Left ventricle myocardium inferior (tissue), 1 donor: Measurements from ENCODE around the gene KRTAP5-6. TPM values are rescaled to one million over a fixed set of nuclear protein-coding genes. Genes with fewer than 3 reads are reported as not detected.
"Not testable (repeated sequence)": the region's sequence is repeated elsewhere in the genome, so short reads cannot be mapped to it uniquely, and the experiment has no call there.

Experiments used
- DNase-seq: peaks from one replicate; pipeline ENCODE4 v3.0.0-alpha.2; 2020
- H3K27ac ChIP-seq: fragments of 200-600 bp; replicated peaks from 2 replicates; pipeline ENCODE4 v1.8.0; 2021
- H3K27me3 ChIP-seq: fragments of 200-600 bp; 2 replicates; pipeline ENCODE4 v1.8.0; 2021; ENCODE audit warnings: low read depth
- H3K36me3 ChIP-seq: fragments of 200-600 bp; 2 replicates; pipeline ENCODE4 v1.8.0; 2021
- H3K4me1 ChIP-seq: fragments of 200-600 bp; 2 replicates; pipeline ENCODE4 v1.8.0; 2021
- H3K4me3 ChIP-seq: fragments of 200-600 bp; 2 replicates; pipeline ENCODE4 v1.8.0; 2021; ENCODE audit warnings: mild to moderate bottlenecking, moderate library complexity
- H3K9me3 ChIP-seq: fragments of 200-600 bp; replicated peaks from 2 replicates; pipeline ENCODE4 v1.8.0; 2021
- intact Hi-C: fragments of 100-400 bp; cut with micrococcal nuclease; formaldehyde crosslinking; loops from one replicate; pipeline ENCODE4 v1.11.0; 2022
- total RNA-seq: library from RNA; stranded (reverse); fragmentation: NEBNext Ultra II Directional; extraction: Animal tissue kit (Norgen Biotek cat#: 25700); gene quantifications from one replicate; pipeline ENCODE4 v1.2.1, GENCODE V29; 2021
- TF ChIP-seq, protein P1 (sequence below): fragments of 200-600 bp; IDR thresholded peaks from 2 replicates; pipeline ENCODE4 v1.8.0; 2021; ENCODE audit warnings: antibody characterized with exemption, mild to moderate bottlenecking, borderline replicate concordance
- donor health status: DM: no; HTN: yes; CAD: no; lungs with severe emphysema.

Gene KRTAP5-6
- total RNA-seq, 1 donor from 2014 or later, result not detected

DNA sequence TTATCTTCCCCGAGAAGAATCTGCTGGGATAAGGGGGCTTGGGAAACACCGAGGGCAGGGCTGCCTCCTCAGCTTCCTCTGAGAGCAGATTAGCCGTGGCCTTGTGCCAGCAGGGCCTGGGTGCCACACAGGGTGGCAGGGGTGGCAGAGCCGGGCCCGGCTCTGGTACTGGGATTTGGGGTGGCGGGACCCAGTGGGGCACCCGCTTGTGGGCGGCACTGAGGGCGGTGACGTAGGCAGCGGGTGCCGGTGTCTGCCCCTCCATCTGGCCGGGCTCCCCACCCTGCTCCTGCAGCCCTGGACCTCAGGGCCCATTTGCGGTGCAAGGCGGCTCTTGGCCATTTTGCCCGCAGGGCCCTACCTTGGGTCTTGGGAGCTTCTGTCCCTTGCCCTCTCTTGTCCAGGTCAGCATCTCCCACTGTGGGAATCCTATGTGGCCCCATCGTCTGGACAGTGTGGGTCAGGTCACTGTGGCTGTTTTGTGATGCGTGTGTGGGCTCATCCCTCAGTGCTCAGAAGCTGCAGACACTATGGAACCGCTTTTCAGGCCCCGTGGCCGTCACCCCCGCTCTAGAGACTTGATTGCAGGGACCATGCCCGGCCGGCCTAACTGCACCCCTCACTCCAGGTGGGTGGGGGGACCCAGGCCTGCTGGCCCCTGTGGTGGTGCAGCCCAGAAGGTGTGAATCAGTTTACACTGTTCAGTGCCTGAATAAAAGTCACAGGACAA lies 29.7 kb upstream of the KRTAP5-6 start:
- Histone ChIP-seq H3K4me1 (no peaks in the 10 kb centered on the region), H3K27me3 (peaks cover 41% of the 10 kb centered on the region), H3K36me3 (no peaks in the 10 kb centered on the region), H3K9me3 (no peaks in the 10 kb centered on the region), H3K27ac (no peak overlapping the region), H3K4me3 (no peak overlapping the region)
- no peak for DNase-seq
- intact Hi-C loops, result no loop called here
- TF ChIP-seq, protein P1, sequence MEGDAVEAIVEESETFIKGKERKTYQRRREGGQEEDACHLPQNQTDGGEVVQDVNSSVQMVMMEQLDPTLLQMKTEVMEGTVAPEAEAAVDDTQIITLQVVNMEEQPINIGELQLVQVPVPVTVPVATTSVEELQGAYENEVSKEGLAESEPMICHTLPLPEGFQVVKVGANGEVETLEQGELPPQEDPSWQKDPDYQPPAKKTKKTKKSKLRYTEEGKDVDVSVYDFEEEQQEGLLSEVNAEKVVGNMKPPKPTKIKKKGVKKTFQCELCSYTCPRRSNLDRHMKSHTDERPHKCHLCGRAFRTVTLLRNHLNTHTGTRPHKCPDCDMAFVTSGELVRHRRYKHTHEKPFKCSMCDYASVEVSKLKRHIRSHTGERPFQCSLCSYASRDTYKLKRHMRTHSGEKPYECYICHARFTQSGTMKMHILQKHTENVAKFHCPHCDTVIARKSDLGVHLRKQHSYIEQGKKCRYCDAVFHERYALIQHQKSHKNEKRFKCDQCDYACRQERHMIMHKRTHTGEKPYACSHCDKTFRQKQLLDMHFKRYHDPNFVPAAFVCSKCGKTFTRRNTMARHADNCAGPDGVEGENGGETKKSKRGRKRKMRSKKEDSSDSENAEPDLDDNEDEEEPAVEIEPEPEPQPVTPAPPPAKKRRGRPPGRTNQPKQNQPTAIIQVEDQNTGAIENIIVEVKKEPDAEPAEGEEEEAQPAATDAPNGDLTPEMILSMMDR, result no peak

DNA sequence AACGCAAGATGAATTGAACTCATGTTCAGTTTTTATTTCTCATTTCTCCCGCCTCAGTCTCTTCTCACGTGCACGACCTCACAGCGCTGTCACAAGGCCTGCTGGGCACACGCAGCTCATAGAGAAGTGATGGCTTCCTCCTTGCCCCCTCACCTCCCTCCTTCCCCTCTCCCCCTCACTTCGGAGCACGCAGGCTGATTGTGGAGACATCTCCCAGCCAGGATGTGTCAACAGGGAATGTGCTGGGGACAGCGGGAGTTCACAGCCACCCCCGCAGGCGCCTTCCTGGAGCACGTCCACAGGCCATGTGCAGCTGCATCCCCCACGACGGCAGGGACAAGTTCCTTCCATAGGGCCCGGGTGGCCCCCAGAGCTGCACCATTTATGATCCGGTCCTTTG lies 29.1 kb upstream of the KRTAP5-6 start:
- TF ChIP-seq, protein P1, result no peak
- Histone ChIP-seq H3K27me3 (peaks cover 47% of the 10 kb centered on the region), H3K9me3 (no peaks in the 10 kb centered on the region), H3K4me3 (no peak overlapping the region), H3K4me1 (no peaks in the 10 kb centered on the region), H3K27ac (no peak overlapping the region), H3K36me3 (no peaks in the 10 kb centered on the region)
- intact Hi-C loops, result no loop called here
- DNase-seq, result no peak

DNA sequence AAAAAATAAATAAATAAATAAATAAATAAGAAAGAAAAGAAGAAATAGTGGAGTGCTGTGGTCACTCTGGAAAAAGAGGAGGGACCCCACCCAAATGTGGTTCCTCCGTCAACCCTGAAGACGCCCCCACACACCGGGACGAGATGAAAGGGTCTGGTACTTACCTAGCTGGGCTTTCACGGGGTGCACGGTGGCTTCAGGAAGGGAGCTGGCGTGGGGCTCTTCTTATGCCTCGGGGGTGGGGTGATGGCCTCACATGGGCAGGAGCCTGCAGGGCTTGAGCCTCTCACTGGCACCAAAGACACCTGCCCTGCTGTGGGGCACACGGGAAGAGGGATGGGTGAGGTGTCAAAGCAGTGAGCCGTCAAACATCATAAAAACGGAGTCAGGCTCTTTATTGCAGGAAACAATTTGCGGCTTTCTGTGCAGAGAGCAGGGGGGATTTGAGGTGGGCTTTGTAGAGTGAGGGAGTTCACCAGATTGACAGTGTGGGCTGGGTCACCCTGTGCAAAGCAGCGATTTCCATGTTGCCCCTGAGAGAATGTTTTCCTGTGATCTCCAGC lies 28.0 kb upstream of the KRTAP5-6 start:
- TF ChIP-seq, protein P1, result no peak
- Histone ChIP-seq H3K4me1 (no peaks in the 10 kb centered on the region), H3K27me3 (peaks cover 56% of the 10 kb centered on the region), H3K9me3 (no peaks in the 10 kb centered on the region), H3K4me3 (no peak overlapping the region), H3K36me3 (no peaks in the 10 kb centered on the region), H3K27ac (no peak overlapping the region)
- intact Hi-C loops, result no loop called here
- no peak for DNase-seq

DNA sequence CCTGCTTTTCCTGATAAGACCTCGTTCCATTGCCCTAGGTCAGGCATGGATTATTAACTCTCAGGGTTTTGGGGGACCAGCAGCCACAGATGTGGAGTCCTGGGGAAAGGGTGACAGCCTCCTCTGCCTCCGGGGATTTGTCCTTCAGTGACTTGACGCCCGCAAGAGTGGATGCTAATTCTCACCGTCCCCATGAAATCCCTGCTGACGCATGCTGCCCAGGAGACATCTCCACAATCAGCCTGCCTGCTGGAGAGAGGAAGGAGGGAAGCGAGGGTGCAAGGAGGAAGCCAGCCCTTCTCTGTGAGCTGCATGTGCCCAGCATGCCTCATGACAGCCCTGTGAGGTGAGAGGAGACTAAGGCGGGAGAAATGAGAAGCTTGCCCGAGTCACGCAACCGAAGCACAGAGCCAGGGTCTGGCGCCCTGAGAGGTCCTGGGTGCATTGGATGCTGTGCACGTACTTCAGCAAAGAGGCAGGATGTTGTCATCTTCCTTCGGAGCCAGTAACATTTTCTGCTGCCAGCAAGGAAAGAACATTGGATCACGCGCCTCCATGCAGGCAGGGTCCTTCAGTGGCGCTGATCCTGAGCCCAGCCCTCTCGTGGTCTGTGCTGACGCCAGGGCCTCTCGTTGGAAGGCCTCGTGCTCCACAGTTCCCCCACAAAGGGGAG lies 27.3 kb upstream of the KRTAP5-6 start:
- Histone ChIP-seq H3K4me3 (no peak overlapping the region), H3K27ac (no peak overlapping the region), H3K27me3 (peaks cover 63% of the 10 kb centered on the region), H3K36me3 (no peaks in the 10 kb centered on the region), H3K9me3 (no peaks in the 10 kb centered on the region), H3K4me1 (no peaks in the 10 kb centered on the region)
- intact Hi-C loops, result no loop called here
- TF ChIP-seq, protein P1, result no peak
- DNase-seq, result no peak

DNA sequence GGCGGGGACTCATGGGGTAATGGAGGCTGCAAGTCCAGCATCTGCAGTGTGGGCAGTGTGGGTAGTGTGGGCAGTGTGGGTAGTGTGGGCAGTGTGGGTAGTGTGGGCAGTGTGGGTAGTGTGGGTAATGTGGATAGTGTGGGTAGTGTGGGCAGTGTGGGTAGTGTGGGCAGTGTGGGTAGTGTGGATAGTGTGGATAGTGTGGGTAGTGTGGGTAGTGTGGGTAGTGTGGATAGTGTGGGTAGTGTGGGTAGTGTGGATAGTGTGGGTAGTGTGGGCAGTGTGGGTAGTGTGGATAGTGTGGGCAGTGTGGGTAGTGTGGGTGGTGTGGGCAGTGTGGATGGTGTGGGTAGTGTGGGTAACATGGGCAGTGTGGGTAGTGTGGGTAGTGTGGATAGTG lies 26.5 kb upstream of the KRTAP5-6 start:
- H3K27ac ChIP-seq, H3K9me3 ChIP-seq, H3K4me1 ChIP-seq, DNase-seq, intact Hi-C loops, H3K36me3 ChIP-seq, H3K4me3 ChIP-seq: not testable (repeated sequence)
- peaks cover 70% of the 10 kb centered on the region for H3K27me3 ChIP-seq

DNA sequence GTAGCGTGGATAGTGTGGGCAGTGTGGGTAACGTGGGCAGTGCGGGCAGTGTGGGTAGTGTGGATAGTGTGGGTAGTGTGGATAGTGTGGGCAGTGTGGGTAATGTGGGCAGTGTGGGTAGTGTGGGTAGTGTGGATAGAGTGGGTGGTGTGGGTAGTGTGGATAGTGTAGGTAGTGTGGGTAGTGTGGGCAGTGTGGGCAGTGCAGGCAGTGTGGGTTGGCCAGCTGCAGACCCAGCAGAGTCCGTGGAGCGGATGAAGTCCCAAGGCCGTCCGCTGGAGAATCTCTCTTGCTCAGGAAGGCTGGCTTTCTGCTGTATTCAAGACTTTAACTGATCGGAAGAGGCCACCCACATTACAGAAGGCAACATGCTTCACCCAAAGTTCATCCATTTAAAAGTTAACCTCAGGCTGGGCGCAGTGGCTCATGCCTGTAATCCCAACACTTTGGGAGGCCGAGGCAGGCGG lies 26.1 kb upstream of the KRTAP5-6 start:
- no peaks in the 10 kb centered on the region for H3K4me1 ChIP-seq
- TF ChIP-seq, protein P1, result no peak
- H3K9me3 ChIP-seq, result no peaks in the 10 kb centered on the region
- H3K27ac ChIP-seq, result no peak overlapping the region
- H3K36me3 ChIP-seq, result no peaks in the 10 kb centered on the region
- no peak overlapping the region for H3K4me3 ChIP-seq
- peaks cover 75% of the 10 kb centered on the region for H3K27me3 ChIP-seq
- intact Hi-C loops, result no loop called here
- no peak for DNase-seq
